Measurements from ENCODE around the gene GLIPR2. TPM values are rescaled to one million over a fixed set of nuclear protein-coding genes. Genes with fewer than 3 reads are reported as not detected.

The GLIPR2 gene
- total and polyA plus RNA-seq, 10 donors = 25.2 to 72.1 (median 37.0) TPM

DNA sequence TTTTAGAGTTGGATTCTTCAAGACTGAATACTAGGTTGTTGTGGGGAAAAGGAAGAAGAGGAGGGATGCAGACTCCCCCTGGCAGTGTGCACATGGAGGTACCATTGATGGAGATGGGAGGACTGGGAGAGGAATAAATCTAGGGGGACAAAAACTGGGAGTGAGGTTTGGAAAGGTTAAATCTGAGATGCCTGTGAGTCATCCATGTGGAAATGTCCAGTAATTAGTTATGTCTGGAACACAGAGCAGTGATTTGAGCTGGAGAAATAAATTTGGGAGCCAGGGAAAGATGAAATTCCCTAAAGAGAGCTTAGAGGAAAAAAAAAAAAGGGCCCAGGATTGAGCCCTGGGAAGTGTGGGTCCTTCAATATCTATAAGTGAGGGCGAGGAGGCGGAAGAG, 24.7 kb downstream of the GLIPR2 start:
- WGBS, 5 donors = 84 to 100% (median 98%) methylated on average over 2 of the region's 2 CpGs
- intact Hi-C loops (cut with DNase I; ENCODE audit: low total_unique reads) = no loop called here
- peak; percentile 2 for DNase-seq
- no peak for TF ChIP-seq POLR2AphosphoS5 (IDR thresholded peaks at IDR 0.05)
- TF ChIP-seq, protein P1, sequence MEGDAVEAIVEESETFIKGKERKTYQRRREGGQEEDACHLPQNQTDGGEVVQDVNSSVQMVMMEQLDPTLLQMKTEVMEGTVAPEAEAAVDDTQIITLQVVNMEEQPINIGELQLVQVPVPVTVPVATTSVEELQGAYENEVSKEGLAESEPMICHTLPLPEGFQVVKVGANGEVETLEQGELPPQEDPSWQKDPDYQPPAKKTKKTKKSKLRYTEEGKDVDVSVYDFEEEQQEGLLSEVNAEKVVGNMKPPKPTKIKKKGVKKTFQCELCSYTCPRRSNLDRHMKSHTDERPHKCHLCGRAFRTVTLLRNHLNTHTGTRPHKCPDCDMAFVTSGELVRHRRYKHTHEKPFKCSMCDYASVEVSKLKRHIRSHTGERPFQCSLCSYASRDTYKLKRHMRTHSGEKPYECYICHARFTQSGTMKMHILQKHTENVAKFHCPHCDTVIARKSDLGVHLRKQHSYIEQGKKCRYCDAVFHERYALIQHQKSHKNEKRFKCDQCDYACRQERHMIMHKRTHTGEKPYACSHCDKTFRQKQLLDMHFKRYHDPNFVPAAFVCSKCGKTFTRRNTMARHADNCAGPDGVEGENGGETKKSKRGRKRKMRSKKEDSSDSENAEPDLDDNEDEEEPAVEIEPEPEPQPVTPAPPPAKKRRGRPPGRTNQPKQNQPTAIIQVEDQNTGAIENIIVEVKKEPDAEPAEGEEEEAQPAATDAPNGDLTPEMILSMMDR (IDR thresholded peaks at IDR 0.05 in 8 of 11, conservative IDR thresholded peaks at IDR 0.05 in 3 of 11) = no peak
- peaks cover 3 to 42% (median 23%) of the 10 kb centered on the region in 6 donors for H3K4me1 ChIP-seq
- H3K27me3 ChIP-seq (replicated peaks in 1 of 7) = peaks cover 0 to 4% (median 0%) of the 10 kb centered on the region in 7 donors
- H3K27ac ChIP-seq = peak overlapping the region in 1 of 8 donors; percentile 3
- peaks cover 0 to 7% (median 4%) of the 10 kb centered on the region in 8 donors for H3K9me3 ChIP-seq
- peaks cover 0 to 49% (median 5%) of the 10 kb centered on the region in 6 donors for H3K36me3 ChIP-seq
- no peak overlapping the region for H3K4me3 ChIP-seq

DNA sequence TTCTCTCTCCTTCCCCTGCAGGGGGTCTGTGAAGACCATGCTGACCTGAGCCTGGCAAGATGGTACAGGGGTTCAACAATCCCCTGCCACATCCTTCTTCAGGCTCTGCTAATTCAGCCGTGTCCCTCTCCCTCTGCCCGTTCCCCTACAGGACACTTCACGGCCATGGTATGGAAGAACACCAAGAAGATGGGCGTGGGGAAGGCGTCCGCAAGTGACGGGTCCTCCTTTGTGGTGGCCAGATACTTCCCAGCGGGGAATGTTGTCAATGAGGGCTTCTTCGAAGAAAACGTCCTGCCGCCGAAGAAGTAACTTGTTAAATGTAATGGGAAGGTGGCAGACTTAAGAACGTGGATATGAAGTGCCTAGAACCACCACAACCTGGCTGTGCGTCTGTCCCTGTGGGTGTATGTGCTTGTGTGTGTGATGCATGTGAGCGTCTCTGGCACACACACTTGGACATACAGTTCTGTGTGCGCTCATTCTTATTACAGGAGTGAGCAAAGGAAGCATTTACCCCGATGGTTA, 25.7 kb downstream of the GLIPR2 start:
- intact Hi-C loops (cut with DNase I; ENCODE audit: low total_unique reads) = no loop called here
- H3K27me3 ChIP-seq (replicated peaks in 1 of 7) = peaks cover 0 to 6% (median 0%) of the 10 kb centered on the region in 7 donors
- H3K9me3 ChIP-seq = no peaks in the 10 kb centered on the region
- peak; percentile 46 for DNase-seq
- H3K4me3 ChIP-seq = no peak overlapping the region
- 93 to 95% (median 93%) methylated on average over 17 of the region's 17 CpGs for WGBS, 5 donors
- peaks cover 0 to 41% (median 5%) of the 10 kb centered on the region in 6 donors for H3K36me3 ChIP-seq
- H3K27ac ChIP-seq = peak overlapping the region in 1 of 8 donors; percentile 60
- no peak for TF ChIP-seq POLR2A (IDR thresholded peaks at IDR 0.05)
- TF ChIP-seq, protein P1 (IDR thresholded peaks at IDR 0.05 in 8 of 11, conservative IDR thresholded peaks at IDR 0.05 in 3 of 11) = no peak
- TF ChIP-seq POLR2AphosphoS5 (IDR thresholded peaks at IDR 0.05) = no peak
- peaks cover 5 to 53% (median 30%) of the 10 kb centered on the region in 6 donors for H3K4me1 ChIP-seq

DNA sequence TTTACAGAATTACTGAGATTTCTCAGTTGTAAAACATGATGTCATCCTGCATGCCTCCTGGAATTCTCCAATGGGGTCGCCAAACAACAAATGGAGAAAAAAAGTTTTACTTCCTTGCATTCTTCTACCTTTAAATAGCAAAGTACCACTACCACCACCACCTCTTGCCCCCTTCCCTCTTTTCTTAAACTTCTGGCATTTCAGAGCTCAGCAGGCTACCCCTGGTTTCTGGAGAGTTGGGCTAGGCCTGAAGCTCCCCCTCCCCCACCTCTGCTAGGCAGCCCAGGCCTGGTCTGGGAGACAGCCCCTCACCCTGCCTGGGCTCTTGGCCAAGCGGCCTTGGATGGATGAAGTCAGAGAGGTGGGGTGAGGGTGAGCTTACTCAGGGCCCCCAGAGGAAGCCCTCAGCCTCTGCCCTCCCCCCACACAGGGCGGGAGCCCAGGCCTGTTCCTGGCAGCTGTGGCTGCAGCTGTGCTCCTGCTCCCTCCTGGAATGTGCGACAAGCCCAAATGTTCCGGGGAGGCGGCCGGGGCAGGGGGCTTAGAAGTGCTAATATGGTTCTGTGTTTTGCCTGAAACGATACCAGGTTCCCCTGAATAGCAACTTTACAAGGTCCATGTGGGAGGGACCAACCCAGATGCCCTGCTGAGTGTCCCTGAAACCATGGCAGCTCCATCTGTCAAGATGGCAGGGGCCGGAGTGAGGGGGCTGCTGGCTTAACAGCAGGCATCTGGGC, 26.7 kb downstream of the GLIPR2 start:
- peak overlapping the region in 6 of 8 donors; percentile 29 to 60 (median 41) for H3K27ac ChIP-seq
- intact Hi-C loops (cut with DNase I; ENCODE audit: low total_unique reads) = no loop called here
- H3K4me3 ChIP-seq = no peak overlapping the region
- TF ChIP-seq POLR2A (IDR thresholded peaks at IDR 0.05) (no peak), POLR2AphosphoS5 (IDR thresholded peaks at IDR 0.05) (peak; percentile 28 to 71 (median 31))
- no peak for DNase-seq
- peaks cover 5 to 45% (median 25%) of the 10 kb centered on the region in 6 donors for H3K4me1 ChIP-seq
- peaks cover 0 to 41% (median 5%) of the 10 kb centered on the region in 6 donors for H3K36me3 ChIP-seq
- H3K9me3 ChIP-seq = no peaks in the 10 kb centered on the region
- 52 to 80% (median 61%) methylated on average over 4 to 9 of the region's 9 CpGs for WGBS, 5 donors
- H3K27me3 ChIP-seq (replicated peaks in 1 of 7) = peaks cover 0 to 6% (median 0%) of the 10 kb centered on the region in 7 donors

DNA sequence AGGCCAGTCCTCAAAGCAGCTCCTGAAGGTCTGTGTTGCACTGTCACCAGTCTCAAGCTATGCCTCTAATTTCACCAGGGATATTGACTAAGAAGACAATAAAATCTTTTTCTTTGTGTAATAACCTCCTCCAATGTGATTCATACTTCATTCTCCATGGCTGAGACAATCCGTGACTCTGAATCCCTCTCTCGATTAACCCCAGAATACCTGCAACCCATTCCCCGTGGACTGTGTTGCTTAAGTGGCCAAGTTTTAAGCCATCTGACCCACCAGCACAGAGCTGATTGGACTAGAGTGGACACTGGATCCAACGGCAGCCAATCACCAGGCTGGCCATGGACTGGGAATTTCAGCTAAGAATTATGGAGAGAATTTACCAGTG, 27.2 kb downstream of the GLIPR2 start:
- intact Hi-C loops (cut with DNase I; ENCODE audit: low total_unique reads) = no loop called here
- 85 to 95% (median 86%) methylated on average over 4 of the region's 4 CpGs for WGBS, 5 donors

More for the DNA sequence above, 27.2 kb downstream of the GLIPR2 start:
- Histone ChIP-seq H3K9me3 (no peaks in the 10 kb centered on the region), H3K4me1 (peaks cover 5 to 40% (median 23%) of the 10 kb centered on the region in 6 donors), H3K4me3 (no peak overlapping the region), H3K36me3 (peaks cover 0 to 41% (median 5%) of the 10 kb centered on the region in 6 donors), H3K27me3 (replicated peaks in 1 of 7) (peaks cover 0 to 6% (median 0%) of the 10 kb centered on the region in 7 donors), H3K27ac (peak overlapping the region in 5 of 8 donors; percentile 29 to 60 (median 47))
- no peak for DNase-seq
- TF ChIP-seq, protein P1 (IDR thresholded peaks at IDR 0.05 in 8 of 11, conservative IDR thresholded peaks at IDR 0.05 in 3 of 11) = no peak
- TF ChIP-seq POLR2AphosphoS5 (IDR thresholded peaks at IDR 0.05) (no peak), POLR2A (IDR thresholded peaks at IDR 0.05) (no peak)
